NCI-H446 (cell line): ENCODE measurements around the gene ODAD4.

Experiments
- DNase-seq, 2 experiments: peaks; one replicate each; lab custom pipeline; 2025; lab: John Stamatoyannopoulos, UW

Gene ODAD4

DNA sequence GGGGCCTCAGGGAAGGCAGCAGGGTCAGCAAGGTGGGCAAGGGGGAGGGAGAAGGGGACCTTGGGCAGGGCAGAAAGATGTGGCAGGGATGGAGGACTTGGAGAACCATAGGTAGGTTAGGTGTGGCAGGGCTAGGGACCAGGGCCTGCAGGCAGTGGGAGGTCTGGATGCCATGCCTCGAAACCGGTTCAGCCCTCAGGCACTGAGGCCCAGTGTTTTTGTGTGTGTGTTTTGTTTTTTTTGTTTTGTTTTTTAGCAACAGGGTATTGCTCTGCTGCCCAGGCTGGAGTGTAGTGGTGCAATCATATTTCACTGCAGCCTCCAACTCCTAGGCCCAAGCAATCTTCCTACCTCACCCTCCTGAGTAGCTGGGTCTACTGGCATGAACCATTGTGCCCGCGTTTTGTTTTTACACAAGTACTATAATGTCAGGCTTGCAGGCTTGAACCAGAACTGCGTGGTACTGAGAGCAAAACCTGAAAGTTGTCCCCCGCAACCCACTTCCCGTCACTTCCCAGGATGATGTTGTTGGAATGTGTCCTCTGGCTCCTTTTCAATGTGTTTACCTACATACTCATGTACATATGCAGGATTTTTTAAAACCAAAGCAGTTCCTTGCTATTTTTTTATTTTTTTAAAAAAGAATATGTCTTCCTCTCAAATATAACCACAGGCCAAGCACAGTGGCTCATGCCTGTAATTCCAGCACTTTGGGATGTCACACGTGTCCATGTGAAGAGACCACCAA, 12.4 kb downstream of the ODAD4 start:
- DNase-seq: no peak

DNA sequence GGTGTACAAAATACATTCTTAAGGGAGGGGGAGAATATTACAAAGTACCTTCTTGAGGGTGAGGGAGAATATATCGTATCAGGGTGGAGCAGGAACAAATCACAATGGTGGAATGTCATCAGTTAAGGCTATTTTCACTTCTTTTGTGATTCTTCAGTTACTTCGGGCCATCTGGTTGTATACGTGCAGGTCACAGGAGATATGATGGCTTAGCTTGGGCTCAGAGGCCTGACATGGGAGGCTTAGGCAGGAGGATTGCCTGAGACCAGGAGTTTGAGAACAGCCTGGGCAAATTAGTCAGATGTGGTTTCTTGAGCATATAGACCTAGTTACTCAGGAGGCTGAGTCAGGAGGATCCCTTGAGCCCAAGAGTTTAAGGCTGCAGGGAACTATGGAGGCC, 13.1 kb downstream of the ODAD4 start:
- no peak for DNase-seq

DNA sequence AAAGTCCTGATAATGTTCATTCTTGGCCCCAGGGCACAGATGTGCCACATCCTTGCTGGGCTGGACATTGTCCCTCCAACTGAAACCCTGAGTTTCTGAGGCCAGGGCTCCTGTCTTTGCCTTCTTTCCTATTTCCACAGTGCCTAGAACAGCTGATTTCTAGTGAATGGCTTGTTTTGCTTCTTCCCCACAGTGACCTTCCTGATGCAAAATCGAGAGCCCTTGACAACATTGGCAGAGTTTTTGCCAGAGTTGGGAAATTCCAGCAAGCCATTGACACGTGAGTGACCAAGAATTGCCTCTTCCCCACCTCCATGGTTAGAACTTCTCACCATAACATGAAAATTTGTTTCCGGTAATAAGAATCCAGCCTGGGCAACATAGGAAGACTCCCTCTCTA, 14.5 kb downstream of the ODAD4 start:
- DNase-seq: no peak

DNA sequence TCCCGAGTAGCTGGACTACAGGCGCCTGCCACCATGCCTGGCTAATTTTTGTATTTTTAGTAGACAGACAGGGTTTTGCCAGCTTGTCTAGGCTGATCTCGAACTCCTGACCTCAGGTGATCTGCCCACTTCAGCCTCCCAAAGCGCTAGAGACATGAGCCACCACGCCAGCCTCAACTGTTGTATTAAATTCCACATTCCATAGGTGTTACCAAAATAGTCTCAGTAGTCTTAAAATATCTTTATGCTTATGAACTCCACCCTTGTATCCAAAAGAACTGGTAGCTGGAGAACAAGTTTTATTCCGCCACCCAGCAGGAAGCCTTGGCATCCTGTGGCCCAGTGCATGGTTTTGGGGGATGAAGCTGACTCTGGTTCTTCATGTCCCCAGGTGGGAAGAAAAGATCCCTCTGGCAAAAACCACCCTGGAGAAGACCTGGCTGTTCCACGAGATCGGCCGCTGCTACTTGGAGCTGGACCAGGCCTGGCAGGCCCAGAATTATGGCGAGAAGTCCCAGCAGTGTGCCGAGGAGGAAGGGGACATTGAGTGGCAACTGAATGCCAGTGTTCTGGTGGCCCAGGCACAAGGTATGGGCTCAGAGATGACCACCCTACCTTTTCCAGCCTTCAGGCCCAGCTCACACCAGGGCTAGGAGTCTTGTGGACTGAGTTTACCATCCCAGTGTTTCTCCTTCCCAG, 18.5 kb downstream of the ODAD4 start:
- DNase-seq: no peak

GRCh38 chr17:41956522-41956921, 26.1 kb downstream of the ODAD4 start:
- DNase-seq: no peak

DNA sequence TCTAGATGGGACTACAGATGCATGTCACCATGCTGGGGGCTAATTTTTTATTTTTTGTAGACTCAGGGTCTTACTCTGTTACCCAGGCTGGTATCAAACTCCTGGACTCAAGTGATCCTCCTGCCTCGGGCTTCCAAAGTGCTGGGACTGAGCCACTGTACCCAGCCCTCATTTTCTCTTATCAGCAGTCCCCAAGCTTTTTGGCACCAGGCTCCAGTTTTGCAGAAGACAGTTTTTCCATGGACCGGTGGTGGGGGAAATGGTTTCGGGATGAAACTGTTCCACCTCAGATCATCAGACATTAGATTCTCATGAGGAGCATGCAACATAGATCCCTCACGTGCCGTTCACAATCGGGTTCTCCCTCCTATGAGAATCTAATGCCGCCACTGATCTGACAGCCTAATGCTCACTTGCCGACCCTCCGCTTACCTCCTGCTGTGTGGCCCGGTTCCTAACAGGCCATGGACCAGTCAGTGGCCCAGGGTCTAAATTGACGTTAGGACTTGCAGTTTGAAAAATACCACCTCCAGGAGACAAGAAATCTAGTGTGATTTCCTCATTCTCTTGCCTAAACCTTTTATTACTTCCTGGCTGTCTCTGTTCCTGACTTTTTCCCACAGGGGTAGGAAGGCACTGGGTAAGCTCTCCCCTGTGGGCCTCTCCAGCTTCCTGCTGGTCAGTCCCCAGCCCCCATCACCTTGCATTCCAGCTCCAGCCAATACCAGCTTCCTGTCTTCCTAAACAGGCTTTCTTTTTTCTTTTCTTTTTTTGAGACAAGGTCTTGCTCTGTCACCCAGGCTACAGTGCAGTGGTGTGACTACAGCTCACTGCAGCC, 26.8 kb downstream of the ODAD4 start:
- DNase-seq: no peak

DNA sequence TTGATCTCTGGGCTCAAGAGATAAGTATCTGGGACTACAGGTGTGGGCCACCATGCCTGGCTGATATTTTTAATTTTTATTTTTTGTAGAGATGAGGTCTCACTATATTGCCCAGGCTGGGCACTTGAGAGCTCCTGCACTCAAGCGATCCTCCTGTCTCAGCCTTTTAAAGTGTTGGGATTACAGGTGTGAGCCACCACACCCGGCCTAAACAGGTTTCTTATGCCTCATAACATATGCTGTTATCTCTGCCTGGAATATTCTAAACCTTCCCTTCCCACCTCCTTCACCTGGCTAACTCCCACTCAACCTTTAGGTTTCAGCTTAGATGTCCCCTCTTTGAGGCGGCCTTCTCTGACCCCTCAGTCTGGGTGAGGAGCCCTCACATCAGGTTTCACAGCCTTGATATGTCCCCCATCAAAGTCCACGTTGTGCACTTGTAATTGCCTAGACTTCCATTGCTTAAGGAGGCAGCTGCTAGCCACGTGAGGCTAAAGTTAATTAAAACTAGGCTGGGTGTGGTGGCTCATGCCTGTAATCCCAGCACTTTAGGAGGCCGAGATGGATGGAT, 27.5 kb downstream of the ODAD4 start:
- no peak for DNase-seq

DNA sequence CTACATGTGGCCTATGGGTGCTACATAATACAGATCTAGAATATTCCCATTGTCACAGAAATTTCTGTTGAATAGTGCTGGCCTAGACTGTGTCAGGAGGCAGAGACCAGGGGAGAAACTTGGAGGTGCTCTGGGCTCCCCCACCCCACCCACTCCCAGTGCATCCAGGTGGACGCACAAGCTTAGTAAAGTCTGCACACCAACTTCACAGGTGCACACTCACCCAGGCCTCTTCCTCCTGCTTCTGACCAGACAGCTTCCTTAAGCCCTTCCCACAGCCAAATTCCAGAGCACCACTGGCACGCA, 28.6 kb downstream of the ODAD4 start:
- DNase-seq: no peak

- peak in 1 of 2 experiments; percentile 53 for DNase-seq
These were observed 29.1 kb downstream of the ODAD4 start for GRCh38 chr17:41959336-41960095.

GRCh38 chr17:41962111-41962510, 31.7 kb downstream of the ODAD4 start:
- no peak for DNase-seq

DNA sequence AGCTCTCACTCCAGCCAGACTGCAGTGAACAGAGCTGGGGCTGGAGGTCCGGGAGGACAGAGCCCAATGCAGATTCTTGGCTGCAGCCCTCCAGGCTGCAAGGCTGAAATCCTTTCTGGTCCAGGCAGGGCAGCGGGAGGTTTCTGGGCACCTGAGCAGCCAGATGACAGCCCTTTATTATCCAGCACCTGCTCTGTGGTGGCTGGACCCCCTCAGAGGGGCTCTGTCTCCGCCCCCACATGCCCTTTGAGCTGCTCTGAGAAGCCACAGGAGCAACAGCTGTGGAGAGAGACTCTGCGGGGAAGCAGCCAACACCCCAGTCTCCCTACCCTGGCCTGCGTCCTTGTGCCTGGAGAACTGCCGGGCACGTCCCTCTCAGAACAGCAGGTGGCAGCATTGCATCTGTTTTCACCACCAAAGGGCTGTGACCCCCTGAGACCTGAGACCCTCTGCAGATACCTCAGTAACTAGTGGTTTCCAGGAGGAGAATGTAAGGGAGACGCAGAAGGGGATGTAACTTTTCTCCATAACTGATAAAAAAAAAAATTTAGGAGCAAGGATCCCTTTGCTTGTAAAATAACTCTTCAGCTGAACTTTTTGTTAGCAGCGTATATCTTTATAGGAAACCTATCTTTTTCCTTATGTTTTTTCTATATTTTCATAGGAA, 32.5 kb downstream of the ODAD4 start:
- DNase-seq: peak; percentile 38 to 78

GRCh38 chr17:41965694-41966462, 35.5 kb downstream of the ODAD4 start:
- DNase-seq: no peak

- DNase-seq: peak; percentile 51 to 88
These were observed 36.2 kb downstream of the ODAD4 start, which contains the start of gene CNP for GRCh38 chr17:41966463-41967140. TSS of gene CNP (plus strand) at chr17:41966795. CDS start at chr17:41966885, 90 bp downstream.

- DNase-seq: no peak
These were observed 36.9 kb downstream of the ODAD4 start for GRCh38 chr17:41967141-41967920.

GRCh38 chr17:41967921-41968578, 37.6 kb downstream of the ODAD4 start:
- DNase-seq: no peak

DNA sequence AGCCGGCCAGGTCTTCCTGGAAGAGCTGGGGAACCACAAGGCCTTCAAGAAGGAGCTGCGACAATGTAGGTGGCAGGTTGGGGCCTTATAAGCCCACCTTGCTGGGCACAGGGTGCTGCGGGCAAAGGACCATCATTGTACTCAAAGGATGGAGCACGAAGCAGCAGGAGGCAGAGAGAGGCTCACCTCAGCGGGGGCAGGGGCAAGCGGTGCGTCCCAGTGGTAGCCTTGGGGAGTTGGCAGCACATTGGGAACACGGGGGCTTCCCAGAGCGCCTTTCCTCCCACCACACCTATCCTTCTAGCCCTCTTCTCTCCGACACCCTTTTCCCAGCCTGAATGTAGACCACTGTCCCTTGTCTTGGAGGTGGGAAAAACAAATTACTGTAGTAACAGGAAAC, 38.3 kb downstream of the ODAD4 start:
- DNase-seq: no peak

GRCh38 chr17:41970901-41971331, 40.5 kb downstream of the ODAD4 start:
- no peak for DNase-seq
